ENCODE measurements around the gene USP10. TPM values are rescaled to one million over a fixed set of nuclear protein-coding genes. Genes with fewer than 3 reads are reported as not detected.
A peak's percentile ranks its signal among the peaks of the same experiment; 100 is the strongest.

Gene USP10
- total RNA-seq, 1 donor from 2014 or later, result 107 TPM

DNA sequence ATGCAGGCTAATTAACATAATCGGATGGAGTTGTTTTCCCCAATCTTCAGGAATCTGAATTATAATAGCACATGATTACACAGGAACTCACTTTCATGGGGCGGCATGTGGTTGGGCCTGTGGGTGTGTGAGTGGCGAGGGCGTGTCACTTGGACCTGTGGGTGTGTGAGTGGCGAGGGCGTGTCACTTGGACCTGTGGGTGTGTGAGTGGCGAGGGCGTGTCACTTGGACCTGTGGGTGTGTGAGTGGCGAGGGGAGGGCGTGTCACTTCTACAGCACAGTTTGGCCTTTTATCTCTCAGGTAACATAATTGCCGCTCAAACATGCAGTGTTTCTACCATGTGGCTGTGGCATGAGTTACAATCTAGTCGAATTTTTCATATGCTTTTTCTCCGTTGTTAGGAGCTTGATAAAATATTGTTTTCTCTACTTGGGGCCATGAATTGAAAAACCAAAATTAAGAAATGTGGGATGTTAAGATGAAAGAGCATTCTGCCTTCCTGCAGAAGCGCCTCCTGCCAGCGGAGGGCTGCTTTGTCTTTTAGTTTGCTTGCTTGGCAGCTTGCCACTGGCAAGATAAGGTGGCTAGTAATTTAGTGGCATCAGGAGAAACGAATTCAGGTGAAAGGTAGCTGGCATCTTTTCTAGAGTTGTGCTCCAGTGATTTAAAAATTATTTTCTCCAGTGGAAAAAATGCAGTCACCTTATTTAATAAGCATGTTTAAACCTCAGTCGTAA is 36.2 kb downstream of the USP10 start:
- H3K36me3 ChIP-seq (ENCODE audit: insufficient read depth, low read length), result peaks cover 6% of the 10 kb centered on the region
- Mint-ChIP-seq H3K4me1 (ENCODE audit: low read depth, unreplicated experiment) (peaks cover 44% of the 10 kb centered on the region), H3K27ac (ENCODE audit: unreplicated experiment) (peak overlapping the region; percentile 3), H3K27me3 (ENCODE audit: low read depth, unreplicated experiment) (no peaks in the 10 kb centered on the region), H3K4me3 (ENCODE audit: unreplicated experiment) (no peak overlapping the region), H3K36me3 (ENCODE audit: low read depth, unreplicated experiment) (peaks cover 8% of the 10 kb centered on the region), H3K9me3 (ENCODE audit: unreplicated experiment) (no peaks in the 10 kb centered on the region)
- H3K4me2 ChIP-seq (ENCODE audit: low read length), result no peak overlapping the region
- no peaks in the 10 kb centered on the region for H3K9me3 ChIP-seq (ENCODE audit: insufficient read depth, low read depth, low read length)
- no peak overlapping the region for H2AFZ ChIP-seq (ENCODE audit: low read depth, low read length)
- FAIRE-seq (no peak), DNase-seq (ENCODE audit: low read depth) (no peak)
- H3K9ac ChIP-seq (ENCODE audit: low read length), result no peak overlapping the region
- peaks cover 51% of the 10 kb centered on the region for H4K20me1 ChIP-seq (ENCODE audit: insufficient read depth, low read length)
- H3K27ac ChIP-seq (ENCODE audit: low read depth, low read length), result no peak overlapping the region
- peaks cover 34% of the 10 kb centered on the region for H3K4me1 ChIP-seq (ENCODE audit: insufficient read depth, low read length)
- H3K79me2 ChIP-seq (ENCODE audit: insufficient read depth, low read length), result peaks cover 84% of the 10 kb centered on the region
- no peaks in the 10 kb centered on the region for H3K27me3 ChIP-seq (ENCODE audit: insufficient read depth, low read length)
- TF ChIP-seq EZH2 (IDR thresholded peaks at IDR 0.05; ENCODE audit: insufficient read depth, low read length), result no peak
- TF ChIP-seq, protein P1, sequence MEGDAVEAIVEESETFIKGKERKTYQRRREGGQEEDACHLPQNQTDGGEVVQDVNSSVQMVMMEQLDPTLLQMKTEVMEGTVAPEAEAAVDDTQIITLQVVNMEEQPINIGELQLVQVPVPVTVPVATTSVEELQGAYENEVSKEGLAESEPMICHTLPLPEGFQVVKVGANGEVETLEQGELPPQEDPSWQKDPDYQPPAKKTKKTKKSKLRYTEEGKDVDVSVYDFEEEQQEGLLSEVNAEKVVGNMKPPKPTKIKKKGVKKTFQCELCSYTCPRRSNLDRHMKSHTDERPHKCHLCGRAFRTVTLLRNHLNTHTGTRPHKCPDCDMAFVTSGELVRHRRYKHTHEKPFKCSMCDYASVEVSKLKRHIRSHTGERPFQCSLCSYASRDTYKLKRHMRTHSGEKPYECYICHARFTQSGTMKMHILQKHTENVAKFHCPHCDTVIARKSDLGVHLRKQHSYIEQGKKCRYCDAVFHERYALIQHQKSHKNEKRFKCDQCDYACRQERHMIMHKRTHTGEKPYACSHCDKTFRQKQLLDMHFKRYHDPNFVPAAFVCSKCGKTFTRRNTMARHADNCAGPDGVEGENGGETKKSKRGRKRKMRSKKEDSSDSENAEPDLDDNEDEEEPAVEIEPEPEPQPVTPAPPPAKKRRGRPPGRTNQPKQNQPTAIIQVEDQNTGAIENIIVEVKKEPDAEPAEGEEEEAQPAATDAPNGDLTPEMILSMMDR (IDR thresholded peaks at IDR 0.05; ENCODE audit: insufficient read depth, low read depth, low read length), result no peak
- no peak overlapping the region for H3K4me3 ChIP-seq (ENCODE audit: insufficient read depth, low read depth, low read length)

DNA sequence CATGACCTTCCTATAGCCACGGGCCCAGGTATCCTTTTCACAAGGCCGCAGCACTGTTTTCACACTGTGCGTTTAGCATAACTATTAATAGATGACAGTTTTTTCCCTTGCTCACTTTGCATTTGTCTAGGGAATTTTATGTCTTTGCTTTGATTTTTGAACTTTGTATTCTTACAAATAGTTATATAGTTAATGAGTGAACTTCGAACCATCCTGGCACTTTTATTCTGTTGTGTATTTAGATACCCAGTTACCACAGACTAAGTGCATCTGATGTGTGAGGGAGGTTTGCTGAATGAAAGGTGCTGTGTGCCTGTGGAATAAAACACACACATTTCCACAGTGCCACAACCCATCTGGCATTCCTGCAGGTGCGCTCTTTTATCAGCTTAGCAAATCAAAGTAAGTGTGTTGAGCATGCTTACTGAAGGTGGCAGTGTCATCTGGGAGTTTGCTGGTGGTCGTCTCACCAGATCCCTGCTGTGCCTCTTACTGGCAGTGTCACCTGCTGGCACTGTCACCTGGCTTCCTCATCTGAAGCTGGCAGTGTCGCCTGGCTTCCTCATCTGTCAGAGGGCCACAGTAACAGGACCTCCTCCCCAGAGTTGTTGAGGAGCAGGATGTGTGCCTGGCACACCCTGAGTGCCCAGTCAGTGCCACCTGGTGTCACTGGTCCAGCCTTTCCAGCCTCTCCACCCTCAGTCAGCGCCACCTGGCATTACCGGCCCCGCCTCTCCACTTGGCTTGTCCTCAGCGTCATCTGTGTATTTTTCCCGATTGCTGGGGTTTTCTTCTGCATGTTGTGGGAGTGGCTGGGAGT is 37.6 kb downstream of the USP10 start:
- no peak overlapping the region for H3K27ac Mint-ChIP-seq (ENCODE audit: unreplicated experiment)
- Histone ChIP-seq H3K4me2 (ENCODE audit: low read length) (no peak overlapping the region), H2AFZ (ENCODE audit: low read depth, low read length) (no peak overlapping the region), H3K36me3 (ENCODE audit: insufficient read depth, low read length) (peaks cover 6% of the 10 kb centered on the region), H3K9ac (ENCODE audit: low read length) (no peak overlapping the region), H3K27me3 (ENCODE audit: insufficient read depth, low read length) (no peaks in the 10 kb centered on the region), H4K20me1 (ENCODE audit: insufficient read depth, low read length) (peaks cover 65% of the 10 kb centered on the region), H3K79me2 (ENCODE audit: insufficient read depth, low read length) (peaks cover 84% of the 10 kb centered on the region), H3K4me3 (ENCODE audit: insufficient read depth, low read depth, low read length) (no peak overlapping the region), H3K4me1 (ENCODE audit: insufficient read depth, low read length) (peaks cover 34% of the 10 kb centered on the region), H3K9me3 (ENCODE audit: insufficient read depth, low read depth, low read length) (no peaks in the 10 kb centered on the region), H3K27ac (ENCODE audit: low read depth, low read length) (no peak overlapping the region)
- peaks cover 49% of the 10 kb centered on the region for H3K4me1 Mint-ChIP-seq (ENCODE audit: low read depth, unreplicated experiment)
- DNase-seq (ENCODE audit: low read depth) (no peak), FAIRE-seq (no peak)
- H3K9me3 Mint-ChIP-seq (ENCODE audit: unreplicated experiment), result no peaks in the 10 kb centered on the region
- peaks cover 8% of the 10 kb centered on the region for H3K36me3 Mint-ChIP-seq (ENCODE audit: low read depth, unreplicated experiment)
- H3K27me3 Mint-ChIP-seq (ENCODE audit: low read depth, unreplicated experiment), result no peaks in the 10 kb centered on the region
- H3K4me3 Mint-ChIP-seq (ENCODE audit: unreplicated experiment), result no peak overlapping the region
- TF ChIP-seq, protein P1 (IDR thresholded peaks at IDR 0.05; ENCODE audit: insufficient read depth, low read depth, low read length), result no peak
- no peak for TF ChIP-seq EZH2 (IDR thresholded peaks at IDR 0.05; ENCODE audit: insufficient read depth, low read length)
